ENCODE data around the gene COL4A1. TPM values are rescaled to one million over a fixed set of nuclear protein-coding genes. Genes with fewer than 3 reads are reported as not detected.

The COL4A1 gene
- total RNA-seq, 1 donor from 2014 or later: 105 TPM

DNA sequence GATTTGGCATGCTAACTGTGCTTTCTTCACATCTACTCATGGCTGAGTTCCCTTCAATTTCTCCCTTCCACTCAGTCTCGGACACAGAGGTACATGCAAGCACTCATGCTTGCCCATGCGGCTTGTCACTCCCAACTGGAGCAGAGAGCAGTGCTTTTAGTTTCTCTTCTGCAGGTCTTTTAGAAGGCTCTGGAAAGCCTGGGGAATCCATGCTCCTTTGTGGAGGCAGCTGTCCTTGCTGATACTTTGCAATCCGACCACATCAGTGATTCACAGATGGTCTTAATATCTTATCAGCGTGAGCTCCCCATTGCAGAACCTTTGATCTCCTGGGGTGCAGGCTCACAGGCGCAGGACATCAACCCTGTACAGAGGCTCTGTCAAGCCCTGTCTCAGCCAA lies 203.9 kb downstream of the COL4A1 start:
- Histone ChIP-seq H3K4me3 (no peak overlapping the region), H3K9ac (no peak overlapping the region), H3K4me1 (no peaks in the 10 kb centered on the region), H2AFZ (replicated peaks) (no peak overlapping the region), H4K20me1 (ENCODE audit: low read depth) (no peaks in the 10 kb centered on the region), H3K4me2 (no peak overlapping the region), H3K79me2 (ENCODE audit: low read depth) (no peaks in the 10 kb centered on the region), H3K9me3 (ENCODE audit: low read depth) (peaks cover 3% of the 10 kb centered on the region), H3F3A (ENCODE audit: low read depth) (no peaks in the 10 kb centered on the region), H3K36me3 (peaks cover 4% of the 10 kb centered on the region), H3K27ac (no peak overlapping the region), H3K27me3 (no peaks in the 10 kb centered on the region)
- no peak overlapping the region for H3K4me3 Mint-ChIP-seq
- TF ChIP-seq EZH2 (IDR thresholded peaks at IDR 0.05) (no peak), CTCF (IDR thresholded peaks at IDR 0.05) (no peak), EZH2phosphoT487 (IDR thresholded peaks at IDR 0.05) (no peak)
- no peak for DNase-seq (ENCODE audit: low spot score)
- H3K4me1 Mint-ChIP-seq: no peaks in the 10 kb centered on the region
- H3K27ac Mint-ChIP-seq: no peak overlapping the region
- H3K9me3 Mint-ChIP-seq: peaks cover 14% of the 10 kb centered on the region
- peaks cover 3% of the 10 kb centered on the region for H3K36me3 Mint-ChIP-seq
- peaks cover 14% of the 10 kb centered on the region for H3K27me3 Mint-ChIP-seq (ENCODE audit: insufficient read depth, low read depth)

DNA sequence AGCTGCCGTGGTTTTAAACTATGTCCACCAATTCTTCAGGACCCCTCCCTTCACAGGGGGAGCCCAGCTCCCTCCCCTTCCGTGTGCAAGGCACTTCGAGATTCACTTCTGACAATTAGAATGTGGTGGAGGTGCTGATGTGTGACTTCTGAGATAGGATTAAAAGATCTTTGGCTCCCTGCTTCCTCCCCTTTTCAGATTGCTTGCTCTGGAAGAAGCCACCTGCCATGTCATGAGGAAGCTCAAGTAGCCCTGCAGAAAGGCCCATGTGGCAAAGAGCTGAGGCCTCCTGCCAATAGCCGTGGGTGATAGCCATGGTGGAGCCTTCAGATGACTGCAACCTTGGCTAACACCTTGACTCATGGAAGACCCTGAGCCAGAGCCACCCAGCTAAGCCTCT lies 204.9 kb downstream of the COL4A1 start:
- Histone ChIP-seq H3K4me3 (no peak overlapping the region), H3K27me3 (no peaks in the 10 kb centered on the region), H3K9me3 (ENCODE audit: low read depth) (peaks cover 3% of the 10 kb centered on the region), H3K36me3 (peaks cover 4% of the 10 kb centered on the region), H3K9ac (no peak overlapping the region), H3K27ac (no peak overlapping the region), H3K79me2 (ENCODE audit: low read depth) (no peaks in the 10 kb centered on the region), H3K4me1 (no peaks in the 10 kb centered on the region), H3K4me2 (no peak overlapping the region), H3F3A (ENCODE audit: low read depth) (no peaks in the 10 kb centered on the region), H2AFZ (replicated peaks) (no peak overlapping the region), H4K20me1 (ENCODE audit: low read depth) (no peaks in the 10 kb centered on the region)
- no peak for TF ChIP-seq EZH2phosphoT487 (IDR thresholded peaks at IDR 0.05)
- no peak for TF ChIP-seq CTCF (IDR thresholded peaks at IDR 0.05)
- TF ChIP-seq EZH2 (IDR thresholded peaks at IDR 0.05): no peak
- Mint-ChIP-seq H3K27ac (no peak overlapping the region), H3K4me3 (no peak overlapping the region), H3K9me3 (peaks cover 16% of the 10 kb centered on the region), H3K27me3 (ENCODE audit: insufficient read depth, low read depth) (peaks cover 14% of the 10 kb centered on the region), H3K4me1 (no peaks in the 10 kb centered on the region), H3K36me3 (peaks cover 3% of the 10 kb centered on the region)
- no peak for DNase-seq (ENCODE audit: low spot score)

DNA sequence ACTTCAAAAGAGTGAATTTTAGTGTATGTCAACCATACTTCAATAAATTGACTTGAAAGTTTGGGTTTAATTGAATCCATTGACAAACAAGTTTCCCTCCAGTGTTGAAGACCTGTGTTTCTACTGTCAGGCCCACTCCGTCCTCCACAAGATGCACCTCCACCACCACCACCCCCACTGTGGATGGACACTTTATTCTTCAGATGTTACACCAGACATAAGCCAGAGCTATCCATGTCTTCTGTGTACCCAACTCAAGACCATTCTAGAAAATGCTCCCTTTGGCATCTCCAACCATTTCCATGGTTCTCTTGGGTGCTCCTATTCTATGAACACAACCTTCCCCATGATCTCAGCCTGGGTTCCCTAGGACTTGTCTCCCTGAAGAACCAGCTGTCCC lies 207.0 kb downstream of the COL4A1 start:
- no peak overlapping the region for H3K4me2 ChIP-seq
- H3K4me1 ChIP-seq: no peaks in the 10 kb centered on the region
- H3K79me2 ChIP-seq (ENCODE audit: low read depth): no peaks in the 10 kb centered on the region
- H3K36me3 ChIP-seq: peaks cover 4% of the 10 kb centered on the region
- Mint-ChIP-seq H3K27ac (no peak overlapping the region), H3K9me3 (peaks cover 16% of the 10 kb centered on the region), H3K4me1 (no peaks in the 10 kb centered on the region), H3K36me3 (peaks cover 3% of the 10 kb centered on the region), H3K27me3 (ENCODE audit: insufficient read depth, low read depth) (peaks cover 12% of the 10 kb centered on the region), H3K4me3 (no peak overlapping the region)
- no peak overlapping the region for H2AFZ ChIP-seq (replicated peaks)
- no peak for DNase-seq (ENCODE audit: low spot score)
- no peaks in the 10 kb centered on the region for H3F3A ChIP-seq (ENCODE audit: low read depth)
- no peaks in the 10 kb centered on the region for H3K27me3 ChIP-seq
- H3K9ac ChIP-seq: no peak overlapping the region
- peaks cover 3% of the 10 kb centered on the region for H3K9me3 ChIP-seq (ENCODE audit: low read depth)
- no peak for TF ChIP-seq EZH2 (IDR thresholded peaks at IDR 0.05)
- no peak for TF ChIP-seq CTCF (IDR thresholded peaks at IDR 0.05)
- TF ChIP-seq EZH2phosphoT487 (IDR thresholded peaks at IDR 0.05): no peak
- no peak overlapping the region for H3K27ac ChIP-seq
- no peaks in the 10 kb centered on the region for H4K20me1 ChIP-seq (ENCODE audit: low read depth)
- H3K4me3 ChIP-seq: no peak overlapping the region

Small RNA genes lying within 50 kb of the gene (microRNA-seq; reads per million reads assigned to microRNA genes)
- gene MIR8073: not detected

Small RNA genes lying within 50 kb of the gene (small RNA-seq; reads per million reads assigned to genes)
- gene MIR8073: not detected

Other genes with a start within 250 kb of the COL4A1 start
- 73.6 and 139 TPM in 2 replicates for gene COL4A2, start 127 bp upstream of the COL4A1 start, total RNA-seq (ENCODE audit: low replicate concordance)

Data from neural progenitor cell (in vitro differentiated cells).